Neural progenitor cell (in vitro differentiated cells): ENCODE results near the gene ZNF423.

ENCODE experiments used
- CTCF ChIP-seq: fragments of 200-600 bp; sonication (generic); IDR thresholded peaks from 2 replicates; pipeline ENCODE4 v1.5.1; 2017; ENCODE audit warnings: antibody characterized with exemption, mild to moderate bottlenecking
- EZH2 ChIP-seq: fragments of 200-600 bp; sonication (generic); IDR thresholded peaks from 2 replicates; pipeline ENCODE4 v1.6.1; 2017; ENCODE audit warnings: antibody characterized with exemption, mild to moderate bottlenecking, moderate library complexity
- EZH2phosphoT487 ChIP-seq: fragments of 200-600 bp; sonication (generic); IDR thresholded peaks from 2 replicates; pipeline ENCODE4 v1.6.1; 2017; ENCODE audit warnings: antibody characterized with exemption

DNA sequence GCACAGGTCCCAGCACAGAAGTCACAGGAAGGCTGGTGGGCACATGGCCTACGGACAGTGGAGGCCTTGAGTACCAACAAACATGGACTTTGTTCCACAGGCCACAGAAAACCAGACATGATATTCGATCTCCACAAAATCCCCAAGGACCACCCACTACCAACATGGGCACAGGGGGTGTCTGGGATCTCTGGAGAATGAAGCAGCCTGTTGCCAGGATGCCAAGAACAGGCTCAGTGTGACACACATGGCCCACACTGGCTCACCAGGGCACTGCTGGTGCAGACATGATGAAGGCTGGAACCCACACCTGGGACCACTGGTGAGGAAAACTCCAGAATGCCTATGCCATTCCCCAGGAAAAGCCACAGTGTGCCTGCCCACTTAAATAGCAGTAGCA, 362.1 kb downstream of the ZNF423 start:
- no peak for TF ChIP-seq CTCF
- no peak for TF ChIP-seq EZH2
- no peak for TF ChIP-seq EZH2phosphoT487
